PC-3 (cell line): ENCODE data around the gene TAF1C. TPM values are rescaled to one million over a fixed set of nuclear protein-coding genes. Genes with fewer than 3 reads are reported as not detected.

Experiments
- ATAC-seq: fragments of 200-7000 bp; cut with Tn5 transposase; 2 replicates; pipeline ENCODE4 v1.9.1; 2020; ENCODE audit warnings: mild to moderate bottlenecking, moderate library complexity
- BruUV-seq: library from RNA; stranded (reverse); fragments of 400-500 nt; replicated peaks from 2 replicates; lab custom pipeline; 2021; lab: Mats Ljungman, UMichigan
- CTCF ChIA-PET: fragments of 300-600 bp; sonication (Branson Sonifier 250); formaldehyde crosslinking; loops from one replicate; lab custom pipeline; 2022; ENCODE audit warnings: antibody characterized with exemption; lab: Charles Lee
- POLR2A ChIA-PET: fragments of 300-600 bp; sonication (Branson Sonifier 250); formaldehyde crosslinking; loops from one replicate; lab custom pipeline; 2022; ENCODE audit warnings: antibody characterized with exemption; ENCODE audit not compliant: unreplicated experiment; lab: Charles Lee
- DNase-seq: peaks from one replicate; pipeline ENCODE4 v3.0.0-alpha.2; 2015
- H2AFZ ChIP-seq: fragments of 300-600 bp; sonication (generic); 2 replicates; pipeline ENCODE4 v1.6.0; 2016; ENCODE audit warnings: antibody characterized with exemption, low read length
- H3F3A ChIP-seq: fragments of 300-600 bp; sonication (generic); one replicate; pipeline ENCODE4 v1.6.0; 2017; ENCODE audit warnings: antibody characterized with exemption, low read length, control low read depth, mild to moderate bottlenecking; ENCODE audit not compliant: unreplicated experiment
- H3K27ac ChIP-seq: fragments of 300-600 bp; sonication (generic); 2 replicates; pipeline ENCODE4 v1.5.1; 2016; ENCODE audit warnings: mild to moderate bottlenecking, low read length
- H3K27me3 ChIP-seq: fragments of 300-600 bp; sonication (generic); 2 replicates; pipeline ENCODE4 v1.6.1; 2016; ENCODE audit warnings: low read length, mixed read lengths
- H3K36me3 ChIP-seq: fragments of 300-600 bp; sonication (generic); 2 replicates; pipeline ENCODE4 v1.6.1; 2016; ENCODE audit warnings: low read depth, mixed run types, low read length, mixed read lengths
- H3K4me1 ChIP-seq: fragments of 300-600 bp; sonication (generic); 2 replicates; pipeline ENCODE4 v1.5.1; 2016; ENCODE audit warnings: low read length; ENCODE audit not compliant: insufficient read depth
- H3K4me2 ChIP-seq: fragments of 300-600 bp; sonication (generic); 2 replicates; pipeline ENCODE4 v1.6.0; 2016; ENCODE audit warnings: low read length
- H3K4me3 ChIP-seq: fragments of 300-600 bp; sonication (generic); 2 replicates; pipeline ENCODE4 v1.5.1; 2016; ENCODE audit warnings: mild to moderate bottlenecking, low read length, mixed read lengths
- H3K79me2 ChIP-seq: fragments of 300-600 bp; sonication (generic); 2 replicates; pipeline ENCODE4 v1.6.1; 2017; ENCODE audit warnings: low read length, mixed read lengths
- H3K9ac ChIP-seq: fragments of 300-600 bp; sonication (generic); 2 replicates; pipeline ENCODE4 v1.6.0; 2016; ENCODE audit warnings: mild to moderate bottlenecking, low read length
- H3K9me2 ChIP-seq: fragments of 300-600 bp; sonication (generic); replicated peaks from 2 replicates; pipeline ENCODE4 v1.6.1; 2016; ENCODE audit warnings: mixed run types, low read length, mixed read lengths
- H3K9me3 ChIP-seq: fragments of 300-600 bp; sonication (generic); 2 replicates; pipeline ENCODE4 v1.6.1; 2016; ENCODE audit warnings: low read length, mixed read lengths
- H4K20me1 ChIP-seq: fragments of 300-600 bp; sonication (generic); 2 replicates; pipeline ENCODE4 v1.6.1; 2016; ENCODE audit warnings: low read length, mixed read lengths
- EZH2 ChIP-seq: fragments of 300-600 bp; sonication (generic); IDR thresholded peaks from one replicate; pipeline ENCODE4 v1.6.1; 2017; ENCODE audit warnings: antibody characterized with exemption, mild to moderate bottlenecking, low read length; ENCODE audit not compliant: unreplicated experiment
- EZH2phosphoT487 ChIP-seq: fragments of 300-600 bp; sonication (generic); IDR thresholded peaks from 2 replicates; pipeline ENCODE4 v1.6.1; 2018; ENCODE audit warnings: mild to moderate bottlenecking, antibody characterized with exemption, low read length, borderline replicate concordance
- intact Hi-C: fragments of 100-400 bp; cut with micrococcal nuclease; formaldehyde crosslinking; loops from 2 replicates; pipeline ENCODE4 v1.9.0; 2023
- total RNA-seq: library from RNA; depleted of rRNA; stranded (reverse); fragments of >200 nt; gene quantifications from 2 replicates; pipeline ENCODE4 v1.2.3, GENCODE V29; 2014
- TF ChIP-seq, protein P1 (sequence below): fragments of 300-600 bp; sonication (generic); conservative IDR thresholded peaks from 2 replicates; pipeline ENCODE4 v1.5.1; 2017; ENCODE audit warnings: antibody characterized with exemption, low read depth, mild to moderate bottlenecking, low read length

The TAF1C gene
- total RNA-seq, 1 experiment from 2014 or later, result 21.8 TPM

DNA sequence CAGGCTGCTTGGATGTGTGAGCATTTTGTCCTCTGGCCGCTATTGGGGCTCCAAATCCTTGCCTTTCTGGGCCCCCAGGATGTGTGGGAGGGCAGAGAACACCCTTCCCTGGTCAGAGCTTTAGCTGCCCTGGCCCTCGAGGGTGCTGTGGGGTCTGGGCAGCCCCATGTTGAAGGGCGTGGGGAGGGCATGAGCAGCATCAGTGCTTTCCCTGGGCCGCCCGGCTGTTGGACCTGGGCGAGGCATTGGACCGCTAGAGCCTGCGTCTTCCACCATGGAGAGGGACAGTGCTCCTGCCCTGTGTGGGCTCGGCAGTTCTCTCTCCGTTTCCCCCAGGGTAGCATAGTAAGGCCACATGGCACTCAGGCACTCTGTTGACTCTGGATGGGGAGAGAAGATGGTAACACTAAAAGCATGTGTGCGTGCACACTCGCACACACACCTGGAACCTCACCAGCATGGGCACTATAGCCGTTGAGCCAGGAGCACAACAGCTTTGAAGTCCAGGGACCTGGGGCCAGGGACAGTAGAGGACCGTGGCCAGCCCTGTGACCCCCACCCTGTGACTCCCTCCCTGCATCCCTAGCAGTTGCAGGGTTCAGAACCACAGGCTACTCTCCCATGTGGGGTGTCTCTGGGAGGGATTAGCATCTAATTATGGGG, 10.7 kb upstream of the TAF1C start:
- CTCF ChIA-PET, result no interaction called here
- POLR2A ChIA-PET, result no interaction called here

GRCh38 chr16:84196727-84197394, 10.0 kb upstream of the TAF1C start:
- no peaks in the 10 kb centered on the region for H3K9me3 ChIP-seq
- intact Hi-C loops, result no loop called here
- no peaks in the 10 kb centered on the region for H3K36me3 ChIP-seq
- H3K4me3 ChIP-seq, result no peak overlapping the region
- no peak overlapping the region for H3K9ac ChIP-seq
- no peaks in the 10 kb centered on the region for H4K20me1 ChIP-seq
- no peaks in the 10 kb centered on the region for H3K9me2 ChIP-seq
- no peak overlapping the region for H3K27ac ChIP-seq
- no peaks in the 10 kb centered on the region for H3K79me2 ChIP-seq
- no peaks in the 10 kb centered on the region for H3K4me1 ChIP-seq
- DNase-seq, result no peak
- no peak for ATAC-seq
- no peak overlapping the region for H2AFZ ChIP-seq
- CTCF ChIA-PET, result no interaction called here
- no TSS peak for BruUV-seq
- POLR2A ChIA-PET, result no interaction called here
- no peaks in the 10 kb centered on the region for H3F3A ChIP-seq
- TF ChIP-seq EZH2phosphoT487, result no peak
- TF ChIP-seq, protein P1, sequence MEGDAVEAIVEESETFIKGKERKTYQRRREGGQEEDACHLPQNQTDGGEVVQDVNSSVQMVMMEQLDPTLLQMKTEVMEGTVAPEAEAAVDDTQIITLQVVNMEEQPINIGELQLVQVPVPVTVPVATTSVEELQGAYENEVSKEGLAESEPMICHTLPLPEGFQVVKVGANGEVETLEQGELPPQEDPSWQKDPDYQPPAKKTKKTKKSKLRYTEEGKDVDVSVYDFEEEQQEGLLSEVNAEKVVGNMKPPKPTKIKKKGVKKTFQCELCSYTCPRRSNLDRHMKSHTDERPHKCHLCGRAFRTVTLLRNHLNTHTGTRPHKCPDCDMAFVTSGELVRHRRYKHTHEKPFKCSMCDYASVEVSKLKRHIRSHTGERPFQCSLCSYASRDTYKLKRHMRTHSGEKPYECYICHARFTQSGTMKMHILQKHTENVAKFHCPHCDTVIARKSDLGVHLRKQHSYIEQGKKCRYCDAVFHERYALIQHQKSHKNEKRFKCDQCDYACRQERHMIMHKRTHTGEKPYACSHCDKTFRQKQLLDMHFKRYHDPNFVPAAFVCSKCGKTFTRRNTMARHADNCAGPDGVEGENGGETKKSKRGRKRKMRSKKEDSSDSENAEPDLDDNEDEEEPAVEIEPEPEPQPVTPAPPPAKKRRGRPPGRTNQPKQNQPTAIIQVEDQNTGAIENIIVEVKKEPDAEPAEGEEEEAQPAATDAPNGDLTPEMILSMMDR, result no peak
- no peak for TF ChIP-seq EZH2
- no peak overlapping the region for H3K4me2 ChIP-seq
- H3K27me3 ChIP-seq, result no peaks in the 10 kb centered on the region

More for the DNA sequence above, 10.7 kb upstream of the TAF1C start:
- H3K4me2 ChIP-seq, result no peak overlapping the region
- DNase-seq, result no peak
- H3K9ac ChIP-seq, result no peak overlapping the region
- H3K9me3 ChIP-seq, result no peaks in the 10 kb centered on the region
- no peak overlapping the region for H3K27ac ChIP-seq
- H3K4me3 ChIP-seq, result no peak overlapping the region
- no peaks in the 10 kb centered on the region for H3K36me3 ChIP-seq
- H2AFZ ChIP-seq, result no peak overlapping the region
- H3F3A ChIP-seq, result no peaks in the 10 kb centered on the region
- no peaks in the 10 kb centered on the region for H3K9me2 ChIP-seq
- no peak for ATAC-seq
- no peaks in the 10 kb centered on the region for H3K4me1 ChIP-seq
- no peaks in the 10 kb centered on the region for H3K27me3 ChIP-seq
- no TSS peak for BruUV-seq
- intact Hi-C loops, result no loop called here
- TF ChIP-seq EZH2phosphoT487 (no peak), EZH2 (no peak)
- TF ChIP-seq, protein P1, result no peak
- no peaks in the 10 kb centered on the region for H4K20me1 ChIP-seq
- H3K79me2 ChIP-seq, result no peaks in the 10 kb centered on the region

DNA sequence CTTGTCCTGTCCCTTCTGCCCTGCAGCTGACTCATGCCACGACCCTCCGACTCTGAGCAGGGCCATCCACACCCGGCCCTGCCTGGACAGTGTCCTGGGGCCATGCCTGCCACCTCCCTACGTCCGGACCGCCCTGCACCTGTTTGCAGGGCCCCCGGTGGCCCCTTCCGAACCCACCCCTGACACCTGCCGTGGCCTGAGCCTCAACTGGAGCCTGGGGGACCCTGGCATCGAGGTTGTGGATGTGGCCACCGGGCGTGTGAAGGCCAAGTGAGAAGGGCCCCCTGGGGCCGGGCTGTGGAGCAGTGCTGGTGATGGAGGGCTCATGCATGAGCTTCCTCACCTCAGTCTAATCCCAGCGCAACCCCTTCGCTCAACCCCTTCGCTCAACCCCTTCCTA, 9.2 kb upstream of the TAF1C start:
- DNase-seq, result no peak
- no peaks in the 10 kb centered on the region for H3K36me3 ChIP-seq
- no peak for ATAC-seq
- no peaks in the 10 kb centered on the region for H3K9me3 ChIP-seq
- TF ChIP-seq, protein P1, result no peak
- no peak for TF ChIP-seq EZH2
- TF ChIP-seq EZH2phosphoT487, result no peak
- no peak overlapping the region for H3K4me3 ChIP-seq
- no peak overlapping the region for H2AFZ ChIP-seq
- H3K79me2 ChIP-seq, result no peaks in the 10 kb centered on the region
- no peaks in the 10 kb centered on the region for H3K4me1 ChIP-seq
- no peaks in the 10 kb centered on the region for H3F3A ChIP-seq
- ChIA-PET CTCF (no interaction called here), POLR2A (no interaction called here)
- no peaks in the 10 kb centered on the region for H3K9me2 ChIP-seq
- H3K27ac ChIP-seq, result no peak overlapping the region
- no peaks in the 10 kb centered on the region for H3K27me3 ChIP-seq
- no peak overlapping the region for H3K9ac ChIP-seq
- H4K20me1 ChIP-seq, result no peaks in the 10 kb centered on the region
- no TSS peak for BruUV-seq
- intact Hi-C loops, result no loop called here
- H3K4me2 ChIP-seq, result no peak overlapping the region
